ENCODE results near the gene ZNF492. TPM values are rescaled to one million over a fixed set of nuclear protein-coding genes. Genes with fewer than 3 reads are reported as not detected.
"Not testable (repeated sequence)": the region's sequence is repeated elsewhere in the genome, so short reads cannot be mapped to it uniquely, and the experiment has no call there.

ZNF492 gene
- total RNA-seq (2021; fragmentation: NEBNext Ultra II Directional; extraction: Animal tissue kit (Norgen Biotek cat#: 25700)) (not detected in 2 replicates), polyA plus RNA-seq (2011; rRNA removed) (not detected in 2 replicates), polyA minus RNA-seq (2011; rRNA and poly(A)+ RNA removed) (not detected in 2 replicates)
- not detected for polyA plus RNA-seq (2011; cell fraction: cytosol; rRNA removed)
- not detected for polyA plus RNA-seq (2011; cell fraction: nucleus; rRNA removed)
- not detected in 4 replicates for polyA plus RNA-seq (2012, experiment 1 of 2)
- polyA plus RNA-seq (2012, experiment 2 of 2): not detected
- not detected for polyA plus RNA-seq (2013, experiment 1 of 2)
- not detected for polyA plus RNA-seq (2013, experiment 2 of 2)
- not detected for polyA minus RNA-seq (2011; cell fraction: cytosol; rRNA and poly(A)+ RNA removed)
- polyA minus RNA-seq (2011; cell fraction: nucleus; rRNA and poly(A)+ RNA removed): not detected
- long read RNA-seq, experiment 1: 0 reads
- long read RNA-seq, experiment 2: 0 reads

GRCh38 chr19:22633706-22634449 lies at the start of gene ZNF492:
ZNF492 (plus strand) TSS chr19:22634324; CDS start chr19:22653400, 19,076 bp downstream.
- H2AK5ac ChIP-seq (ENCODE audit: low read depth, low read length); H3K4ac ChIP-seq (replicated peaks; ENCODE audit: insufficient read length, low read depth, low read length); H3K79me2 ChIP-seq (ENCODE audit: control insufficient read depth in 1 of 2, insufficient read depth in 2 of 2, low read length in 2 of 2); H3K27ac ChIP-seq (ENCODE audit: low read depth, low read length); H2BK5ac ChIP-seq (ENCODE audit: low read depth, low read length); H2BK15ac ChIP-seq (ENCODE audit: low read length); DNase-seq (ENCODE audit: low read depth in 1 of 2, low spot score in 2 of 2); H4K20me1 ChIP-seq (replicated peaks in 1 of 2; ENCODE audit: control insufficient read depth in 1 of 2, insufficient read depth in 2 of 2, low read length in 2 of 2); H3K56ac ChIP-seq (replicated peaks; ENCODE audit: insufficient read length, low read depth, low read length); H3K9ac ChIP-seq (replicated peaks in 1 of 4; ENCODE audit: extremely low read depth in 1 of 4, low read depth in 3 of 4, low read length in 3 of 4); H2BK20ac ChIP-seq (ENCODE audit: low read length); H4K5ac ChIP-seq (ENCODE audit: insufficient read length, low read depth, low read length); H2AFZ ChIP-seq (ENCODE audit: low read length); H3K23ac ChIP-seq (ENCODE audit: insufficient read length); H3K36me3 ChIP-seq (ENCODE audit: control insufficient read depth in 2 of 4, insufficient read depth in 4 of 4, low read length in 3 of 4); H3K4me2 ChIP-seq (ENCODE audit: insufficient read depth in 1 of 2, low read depth in 2 of 2, low read length in 2 of 2); H2BK120ac ChIP-seq (replicated peaks; ENCODE audit: low read depth, low read length); H3K18ac ChIP-seq (ENCODE audit: extremely low read depth, low read length); H2BK12ac ChIP-seq (ENCODE audit: low read depth, low read length); H4K91ac ChIP-seq (replicated peaks; ENCODE audit: insufficient read length, low read length); H4K8ac ChIP-seq (ENCODE audit: extremely low read depth, insufficient read depth, low read length); H3K27me3 ChIP-seq (replicated peaks in 1 of 4; ENCODE audit: control insufficient read depth in 3 of 4, extremely low read depth in 1 of 4, insufficient read depth in 3 of 4, low read length in 3 of 4); H3K4me3 ChIP-seq (ENCODE audit: extremely low read depth in 1 of 4, insufficient read depth in 2 of 4, low read depth in 3 of 4, low read length in 4 of 4); H3K79me1 ChIP-seq (ENCODE audit: low read depth, low read length); H3K4me1 ChIP-seq (replicated peaks in 1 of 4; ENCODE audit: control insufficient read depth in 3 of 4, insufficient read depth in 4 of 4, low read length in 3 of 4); H3K23me2 ChIP-seq (ENCODE audit: low read depth, low read length); POLR2A ChIA-PET (ENCODE audit: partially characterized antibody); H3K14ac ChIP-seq (ENCODE audit: insufficient read length); FAIRE-seq: not testable (repeated sequence)
- H3K9me3 ChIP-seq (ENCODE audit: insufficient read depth in 2 of 2, low read depth in 1 of 2, low read length in 1 of 2): peaks cover 12 to 69% of the 10 kb centered on the region in 2 experiments; a peak in 3 of 4 replicates
- WGBS, 2 experiments (ENCODE audit: extremely low coverage in 1 of 2, insufficient coverage in 1 of 2, insufficient read length in 1 of 2, insufficient replicate concordance in 2 of 2, low coverage in 1 of 2, low lambda C conversion rate in 2 of 2, missing lambda C conversion rate in 1 of 2): 88% methylated on average over 21 of the region's 36 CpGs; no CpG with 5 or more reads in 1 of the 2 experiments
- CTCF ChIA-PET (ENCODE audit: partially characterized antibody): interaction anchor here (0.6 to 0.7 kb wide), 2 partner anchors 400 to 1138 kb away, joined by 3 read pairs; no protein-coding TSS in a partner anchor

Data from H1 (cell line).